Measurements from ENCODE around the gene PITPNC1. TPM values are rescaled to one million over a fixed set of nuclear protein-coding genes. Genes with fewer than 3 reads are reported as not detected.
"Not testable (repeated sequence)": the region's sequence is repeated elsewhere in the genome, so short reads cannot be mapped to it uniquely, and the experiment has no call there.

The PITPNC1 gene
- total RNA-seq, 2 donors from 2014 or later = 12.5 to 18.1 TPM

GRCh38 chr17:67415291-67415690 lies 38.2 kb downstream of the PITPNC1 start:
- H3K9me3 ChIP-seq = no peaks in the 10 kb centered on the region
- DNase-seq (ENCODE audit: low spot score) = no peak
- no peak overlapping the region for H3K4me3 ChIP-seq
- H3K27ac ChIP-seq = no peak overlapping the region
- H3K4me1 ChIP-seq = peaks cover 0 to 19% of the 10 kb centered on the region in 2 donors
- TF ChIP-seq CTCF (IDR thresholded peaks at IDR 0.05) = no peak
- no peaks in the 10 kb centered on the region for H3K36me3 ChIP-seq
- no peaks in the 10 kb centered on the region for H3K27me3 ChIP-seq

- Histone ChIP-seq H3K27ac (no peak overlapping the region), H3K36me3 (no peaks in the 10 kb centered on the region), H3K9me3 (no peaks in the 10 kb centered on the region), H3K4me1 (peaks cover 0 to 7% of the 10 kb centered on the region in 2 donors), H3K27me3 (no peaks in the 10 kb centered on the region), H3K4me3 (no peak overlapping the region)
- no peak for TF ChIP-seq CTCF (IDR thresholded peaks at IDR 0.05)
- no peak for DNase-seq (ENCODE audit: low spot score)
Measured at GRCh38 chr17:67417507-67417906, 40.4 kb downstream of the PITPNC1 start.

DNA sequence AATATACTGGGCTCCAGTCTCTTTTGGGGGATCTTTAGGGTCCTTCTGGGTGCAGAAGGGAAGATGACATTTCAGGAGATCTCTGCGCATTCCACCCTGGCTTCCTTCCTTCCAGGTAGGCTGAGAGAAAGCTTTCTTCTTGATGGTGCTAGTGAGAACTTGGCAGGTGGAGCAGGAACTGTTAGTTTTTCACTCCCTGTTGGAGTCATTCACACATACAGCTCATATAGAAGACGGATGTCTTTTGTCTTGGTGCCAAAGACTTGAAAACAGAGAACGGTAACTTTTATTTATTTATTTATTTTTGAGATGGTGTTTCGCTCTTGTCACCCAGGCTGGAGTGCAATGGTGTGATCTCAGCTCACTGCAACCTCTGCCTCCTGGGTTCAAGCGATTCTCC lies 43.9 kb downstream of the PITPNC1 start:
- no peaks in the 10 kb centered on the region for H3K36me3 ChIP-seq
- no peaks in the 10 kb centered on the region for H3K27me3 ChIP-seq
- H3K4me3 ChIP-seq = no peak overlapping the region
- H3K4me1 ChIP-seq = peaks cover 0 to 7% of the 10 kb centered on the region in 2 donors
- no peak for TF ChIP-seq CTCF (IDR thresholded peaks at IDR 0.05)
- H3K27ac ChIP-seq = peak overlapping the region; percentile 62 to 71
- DNase-seq (ENCODE audit: low spot score) = no peak
- H3K9me3 ChIP-seq = no peaks in the 10 kb centered on the region

GRCh38 chr17:67421869-67422273 lies 44.8 kb downstream of the PITPNC1 start:
- DNase-seq (ENCODE audit: low spot score) = no peak
- Histone ChIP-seq H3K27me3 (no peaks in the 10 kb centered on the region), H3K4me1 (peaks cover 0 to 7% of the 10 kb centered on the region in 2 donors), H3K9me3 (no peaks in the 10 kb centered on the region), H3K27ac (peak overlapping the region; percentile 71 to 74), H3K4me3 (no peak overlapping the region), H3K36me3 (no peaks in the 10 kb centered on the region)
- TF ChIP-seq CTCF (IDR thresholded peaks at IDR 0.05) = no peak

DNA sequence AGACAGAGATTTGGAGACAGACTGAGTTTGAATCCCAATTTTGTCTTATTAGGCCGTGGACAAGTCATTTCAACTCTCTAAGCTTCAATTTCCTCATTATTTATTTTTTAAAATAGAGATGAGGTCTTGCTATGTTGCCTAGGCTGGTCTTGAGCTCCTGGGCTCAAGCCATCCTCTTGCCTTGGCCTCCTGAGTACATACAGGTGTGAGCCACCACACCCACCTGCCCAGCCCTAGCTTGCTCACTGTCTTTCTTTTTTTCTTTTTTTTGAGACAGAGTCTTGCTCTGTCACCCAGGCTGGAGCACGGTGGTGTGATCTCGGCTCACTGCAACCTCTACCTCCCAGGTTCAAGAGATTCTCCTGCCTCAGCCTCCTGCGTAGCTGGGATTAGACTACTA lies 45.2 kb downstream of the PITPNC1 start:
- not testable (repeated sequence) for H3K4me1 ChIP-seq; H3K27me3 ChIP-seq; DNase-seq (ENCODE audit: low spot score); H3K9me3 ChIP-seq; H3K36me3 ChIP-seq; H3K4me3 ChIP-seq
- H3K27ac ChIP-seq = peak overlapping the region; percentile 64 to 74

GRCh38 chr17:67422897-67423296 lies 45.8 kb downstream of the PITPNC1 start:
- TF ChIP-seq CTCF (IDR thresholded peaks at IDR 0.05) = no peak
- H3K27ac ChIP-seq = peak overlapping the region; percentile 64 to 74
- H3K27me3 ChIP-seq = no peaks in the 10 kb centered on the region
- H3K9me3 ChIP-seq = no peaks in the 10 kb centered on the region
- peaks cover 0 to 7% of the 10 kb centered on the region in 2 donors for H3K4me1 ChIP-seq
- DNase-seq (ENCODE audit: low spot score) = no peak
- no peak overlapping the region for H3K4me3 ChIP-seq
- no peaks in the 10 kb centered on the region for H3K36me3 ChIP-seq

All from right atrium auricular region (tissue), 2 donors.